Neural cell (in vitro differentiated cells): ENCODE results near the gene THOP1. TPM values are rescaled to one million over a fixed set of nuclear protein-coding genes. Genes with fewer than 3 reads are reported as not detected.

Source experiments
- H2AFZ ChIP-seq: fragments of 200-600, 300-800 bp; sonication (generic), shearing (Covaris generic); 2 replicates; pipeline ENCODE4 v1.6.0; 2014; ENCODE audit warnings: low read depth, mild to moderate bottlenecking, antibody characterized with exemption, low read length, moderate library complexity
- H3F3A ChIP-seq: fragments of 200-600 bp; shearing (Covaris generic); 2 replicates; pipeline ENCODE4 v1.6.1; 2016; ENCODE audit warnings: mild to moderate bottlenecking, moderate library complexity, mixed read lengths, antibody characterized with exemption, low read length; ENCODE audit not compliant: insufficient read depth, poor library complexity, severe bottlenecking
- H3K27ac ChIP-seq: fragments of 200-600, 300-800 bp; sonication (generic), shearing (Covaris generic); 2 replicates; pipeline ENCODE4 v1.5.1; 2014; ENCODE audit warnings: mild to moderate bottlenecking, low read length, moderate library complexity
- H3K27me3 ChIP-seq: fragments of 300-800, 200-600 bp; sonication (generic), shearing (Covaris generic); 2 replicates; pipeline ENCODE4 v1.6.0; 2014; ENCODE audit warnings: mild to moderate bottlenecking, low read depth, low read length, moderate library complexity; ENCODE audit not compliant: insufficient read depth
- H3K36me3 ChIP-seq: fragments of 300-800, 200-600 bp; sonication (generic), shearing (Covaris generic); 2 replicates; pipeline ENCODE4 v1.5.1; 2014; ENCODE audit warnings: mild to moderate bottlenecking, antibody characterized with exemption, low read length, moderate library complexity; ENCODE audit not compliant: insufficient read depth
- H3K4me2 ChIP-seq: fragments of 300-800, 200-600 bp; sonication (generic), shearing (Covaris generic); 2 replicates; pipeline ENCODE4 v1.6.0; 2014; ENCODE audit warnings: mild to moderate bottlenecking, low read length
- H3K4me3 ChIP-seq: fragments of 300-800, 200-600 bp; sonication (generic), shearing (Covaris generic); 2 replicates; pipeline ENCODE4 v1.5.1; 2014; ENCODE audit warnings: mild to moderate bottlenecking, low read length, moderate library complexity
- H3K79me2 ChIP-seq: fragments of 200-600 bp; shearing (Covaris generic); replicated peaks from 2 replicates; pipeline ENCODE4 v1.6.0; 2014; ENCODE audit warnings: mild to moderate bottlenecking, low read length, moderate library complexity; ENCODE audit not compliant: insufficient read depth
- H3K9ac ChIP-seq: fragments of 300-800, 200-600 bp; sonication (generic), shearing (Covaris generic); 2 replicates; pipeline ENCODE4 v1.6.1; 2016; ENCODE audit warnings: mild to moderate bottlenecking, low read length, mixed read lengths
- H3K9me2 ChIP-seq: fragments of 200-600 bp; shearing (Covaris generic); 2 replicates; pipeline ENCODE4 v1.6.1; 2016; ENCODE audit warnings: mild to moderate bottlenecking, low read length, mixed read lengths; ENCODE audit not compliant: insufficient read depth
- H3K9me3 ChIP-seq: fragments of 200-600, 300-800 bp; sonication (generic), shearing (Covaris generic); 2 replicates; pipeline ENCODE4 v1.6.1; 2016; ENCODE audit warnings: mild to moderate bottlenecking, mixed run types, low read length, moderate library complexity, mixed read lengths
- H4K20me1 ChIP-seq: fragments of 200-600 bp; shearing (Covaris generic); 2 replicates; pipeline ENCODE4 v1.6.1; 2016; ENCODE audit warnings: mild to moderate bottlenecking, mixed run types; ENCODE audit not compliant: insufficient read depth
- CTCF ChIP-seq: fragments of 450-650 bp; IDR thresholded peaks from 2 replicates; pipeline ENCODE4 v1.5.1; 2014; ENCODE audit warnings: antibody characterized with exemption, mild to moderate bottlenecking, moderate library complexity; ENCODE audit not compliant: poor library complexity, severe bottlenecking
- EP300 ChIP-seq: fragments of 450-650 bp; conservative IDR thresholded peaks from 2 replicates; pipeline ENCODE4 v1.6.1; 2014; ENCODE audit warnings: antibody characterized with exemption, mild to moderate bottlenecking, moderate library complexity; ENCODE audit not compliant: poor library complexity, severe bottlenecking
- EZH2 ChIP-seq: fragments of 200-600, 300-800 bp; shearing (Covaris generic), sonication (generic); IDR thresholded peaks from 2 replicates; pipeline ENCODE4 v1.6.1; 2014; ENCODE audit warnings: antibody characterized with exemption, low read length, borderline replicate concordance, mild to moderate bottlenecking; ENCODE audit not compliant: insufficient read depth, poor library complexity, severe bottlenecking
- MXI1 ChIP-seq: fragments of 450-650 bp; conservative IDR thresholded peaks from 2 replicates; pipeline ENCODE4 v1.6.1; 2014; ENCODE audit warnings: antibody characterized with exemption, mild to moderate bottlenecking; ENCODE audit not compliant: poor library complexity, severe bottlenecking
- POLR2AphosphoS5 ChIP-seq: IDR thresholded peaks from 2 replicates; pipeline ENCODE4 v1.6.1; 2012
- RAD21 ChIP-seq: fragments of 450-650 bp; conservative IDR thresholded peaks from 2 replicates; pipeline ENCODE4 v1.6.1; 2014; ENCODE audit warnings: antibody characterized with exemption, mild to moderate bottlenecking, moderate library complexity
- REST ChIP-seq: IDR thresholded peaks from 2 replicates; pipeline ENCODE4 v1.6.1; 2012; ENCODE audit warnings: borderline replicate concordance
- SMC3 ChIP-seq: fragments of 450-650 bp; conservative IDR thresholded peaks from 2 replicates; pipeline ENCODE4 v1.6.1; 2014; ENCODE audit warnings: antibody characterized with exemption, mild to moderate bottlenecking, moderate library complexity; ENCODE audit not compliant: poor library complexity
- TAF1 ChIP-seq: IDR thresholded peaks from 2 replicates; pipeline ENCODE4 v1.6.1; 2012; ENCODE audit warnings: low read depth
- polyA plus RNA-seq: library from polyadenylated mRNA; depleted of rRNA; stranded (reverse); fragments of >200 nt; gene quantifications from 2 replicates; pipeline ENCODE4 v1.2.3, GENCODE V29; 2014

THOP1 gene
- polyA plus RNA-seq, 1 donor from 2014 or later: 113 TPM

DNA sequence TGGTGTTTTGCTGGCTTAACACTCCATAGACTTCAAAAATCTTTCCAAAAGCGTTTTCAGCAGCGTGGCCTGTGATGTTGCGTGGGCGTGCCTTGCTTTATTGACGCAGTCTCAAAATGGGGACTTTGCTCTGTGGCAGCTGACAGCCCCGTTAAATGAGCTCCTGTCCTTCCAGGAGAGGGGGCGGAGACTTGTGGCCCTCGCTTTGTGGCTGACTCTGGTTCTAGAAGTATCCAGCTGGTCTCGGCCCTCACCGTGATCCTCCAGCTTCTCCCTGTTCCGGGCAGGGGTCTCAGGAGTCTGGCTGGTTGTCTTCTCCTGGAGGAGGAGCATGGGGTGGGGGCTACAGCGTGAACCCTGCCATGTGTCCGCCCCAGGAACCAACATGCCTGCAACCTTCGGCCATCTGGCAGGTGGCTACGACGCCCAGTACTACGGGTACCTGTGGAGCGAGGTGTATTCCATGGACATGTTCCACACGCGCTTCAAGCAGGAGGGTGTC lies 26.0 kb downstream of the THOP1 start:
- Histone ChIP-seq H3K9me2 (no peaks in the 10 kb centered on the region), H3K27me3 (no peaks in the 10 kb centered on the region), H3K4me3 (no peak overlapping the region), H3K27ac (no peak overlapping the region), H2AFZ (no peak overlapping the region), H3K9ac (no peak overlapping the region), H3K79me2 (no peaks in the 10 kb centered on the region), H3K36me3 (no peaks in the 10 kb centered on the region), H3F3A (no peaks in the 10 kb centered on the region), H3K4me2 (no peak overlapping the region), H4K20me1 (no peaks in the 10 kb centered on the region), H3K9me3 (no peaks in the 10 kb centered on the region)
- no peak for TF ChIP-seq MXI1
- no peak for TF ChIP-seq SMC3
- TF ChIP-seq TAF1: no peak
- no peak for TF ChIP-seq EZH2
- no peak for TF ChIP-seq CTCF
- no peak for TF ChIP-seq REST
- no peak for TF ChIP-seq RAD21
- TF ChIP-seq EP300: no peak
- TF ChIP-seq POLR2AphosphoS5: no peak

GRCh38 chr19:2811735-2812413 lies 26.6 kb downstream of the THOP1 start:
- no peaks in the 10 kb centered on the region for H3K9me2 ChIP-seq
- H3K27ac ChIP-seq: no peak overlapping the region
- H3F3A ChIP-seq: no peaks in the 10 kb centered on the region
- no peaks in the 10 kb centered on the region for H3K27me3 ChIP-seq
- H4K20me1 ChIP-seq: no peaks in the 10 kb centered on the region
- no peaks in the 10 kb centered on the region for H3K36me3 ChIP-seq
- H3K9me3 ChIP-seq: no peaks in the 10 kb centered on the region
- H2AFZ ChIP-seq: no peak overlapping the region
- no peak for TF ChIP-seq SMC3
- TF ChIP-seq POLR2AphosphoS5: no peak
- TF ChIP-seq RAD21: no peak
- no peak for TF ChIP-seq MXI1
- TF ChIP-seq CTCF: no peak
- no peak for TF ChIP-seq REST
- no peak for TF ChIP-seq TAF1
- no peak for TF ChIP-seq EP300
- no peak for TF ChIP-seq EZH2
- no peak overlapping the region for H3K4me2 ChIP-seq
- H3K9ac ChIP-seq: no peak overlapping the region
- no peaks in the 10 kb centered on the region for H3K79me2 ChIP-seq
- no peak overlapping the region for H3K4me3 ChIP-seq
